ENCODE results near the gene DGAT2L6. TPM values are rescaled to one million over a fixed set of nuclear protein-coding genes. Genes with fewer than 3 reads are reported as not detected.

The DGAT2L6 gene
- total RNA-seq, 1 donor from 2014 or later: not detected

GRCh38 chrX:70132224-70132623 lies 45.1 kb upstream of the DGAT2L6 start:
- H3K4me3 Mint-ChIP-seq (ENCODE audit: unreplicated experiment): no peak overlapping the region
- Histone ChIP-seq H3K36me3 (ENCODE audit: insufficient read depth, low read length) (no peaks in the 10 kb centered on the region), H3K79me2 (ENCODE audit: insufficient read depth, low read length) (peaks cover 24% of the 10 kb centered on the region), H4K20me1 (ENCODE audit: insufficient read depth, low read length) (peaks cover 7% of the 10 kb centered on the region), H3K4me3 (ENCODE audit: insufficient read depth, low read depth, low read length) (no peak overlapping the region), H3K9ac (ENCODE audit: low read length) (no peak overlapping the region), H3K4me2 (ENCODE audit: low read length) (no peak overlapping the region), H3K9me3 (ENCODE audit: insufficient read depth, low read depth, low read length) (no peaks in the 10 kb centered on the region), H3K27ac (ENCODE audit: low read depth, low read length) (no peak overlapping the region), H3K27me3 (ENCODE audit: insufficient read depth, low read length) (no peaks in the 10 kb centered on the region), H3K4me1 (ENCODE audit: insufficient read depth, low read length) (peaks cover 11% of the 10 kb centered on the region), H2AFZ (ENCODE audit: low read depth, low read length) (no peak overlapping the region)
- no peak overlapping the region for H3K27ac Mint-ChIP-seq (ENCODE audit: unreplicated experiment)
- H3K36me3 Mint-ChIP-seq (ENCODE audit: low read depth, unreplicated experiment): no peaks in the 10 kb centered on the region
- no peak for TF ChIP-seq EZH2 (IDR thresholded peaks at IDR 0.05; ENCODE audit: insufficient read depth, low read length)
- no peak for TF ChIP-seq CTCF (IDR thresholded peaks at IDR 0.05; ENCODE audit: insufficient read depth, low read depth, low read length)
- no peaks in the 10 kb centered on the region for H3K9me3 Mint-ChIP-seq (ENCODE audit: unreplicated experiment)
- FAIRE-seq (no peak), DNase-seq (ENCODE audit: low read depth) (no peak)
- peaks cover 13% of the 10 kb centered on the region for H3K4me1 Mint-ChIP-seq (ENCODE audit: low read depth, unreplicated experiment)
- no peaks in the 10 kb centered on the region for H3K27me3 Mint-ChIP-seq (ENCODE audit: low read depth, unreplicated experiment)

- Mint-ChIP-seq H3K36me3 (ENCODE audit: low read depth, unreplicated experiment) (no peaks in the 10 kb centered on the region), H3K27me3 (ENCODE audit: low read depth, unreplicated experiment) (no peaks in the 10 kb centered on the region), H3K9me3 (ENCODE audit: unreplicated experiment) (no peaks in the 10 kb centered on the region), H3K27ac (ENCODE audit: unreplicated experiment) (peak overlapping the region; percentile 99), H3K4me1 (ENCODE audit: low read depth, unreplicated experiment) (peaks cover 13% of the 10 kb centered on the region), H3K4me3 (ENCODE audit: unreplicated experiment) (peak overlapping the region; percentile 98)
- H2AFZ ChIP-seq (ENCODE audit: low read depth, low read length): peak overlapping the region; percentile 93
- peak overlapping the region; percentile 98 for H3K4me2 ChIP-seq (ENCODE audit: low read length)
- peaks cover 8% of the 10 kb centered on the region for H4K20me1 ChIP-seq (ENCODE audit: insufficient read depth, low read length)
- TF ChIP-seq EZH2 (IDR thresholded peaks at IDR 0.05; ENCODE audit: insufficient read depth, low read length): no peak
- no peak for TF ChIP-seq CTCF (IDR thresholded peaks at IDR 0.05; ENCODE audit: insufficient read depth, low read depth, low read length)
- peak overlapping the region; percentile 94 for H3K4me3 ChIP-seq (ENCODE audit: insufficient read depth, low read depth, low read length)
- FAIRE-seq: no peak
- H3K27ac ChIP-seq (ENCODE audit: low read depth, low read length): no peak overlapping the region
- peaks cover 24% of the 10 kb centered on the region for H3K79me2 ChIP-seq (ENCODE audit: insufficient read depth, low read length)
- no peaks in the 10 kb centered on the region for H3K27me3 ChIP-seq (ENCODE audit: insufficient read depth, low read length)
- H3K4me1 ChIP-seq (ENCODE audit: insufficient read depth, low read length): peaks cover 11% of the 10 kb centered on the region
- no peaks in the 10 kb centered on the region for H3K9me3 ChIP-seq (ENCODE audit: insufficient read depth, low read depth, low read length)
- H3K36me3 ChIP-seq (ENCODE audit: insufficient read depth, low read length): no peaks in the 10 kb centered on the region
- H3K9ac ChIP-seq (ENCODE audit: low read length): peak overlapping the region; percentile 94
- DNase-seq (ENCODE audit: low read depth): no peak
Observed at GRCh38 chrX:70132877-70133302, 44.4 kb upstream of the DGAT2L6 start.

- H4K20me1 ChIP-seq (ENCODE audit: insufficient read depth, low read length): peaks cover 8% of the 10 kb centered on the region
- H3K36me3 Mint-ChIP-seq (ENCODE audit: low read depth, unreplicated experiment): no peaks in the 10 kb centered on the region
- peaks cover 24% of the 10 kb centered on the region for H3K79me2 ChIP-seq (ENCODE audit: insufficient read depth, low read length)
- H3K9ac ChIP-seq (ENCODE audit: low read length): peak within 1 kb of the TSS; percentile 94
- H2AFZ ChIP-seq (ENCODE audit: low read depth, low read length): peak within 1 kb of the TSS; percentile 93
- H3K36me3 ChIP-seq (ENCODE audit: insufficient read depth, low read length): no peaks in the 10 kb centered on the region
- H3K4me1 ChIP-seq (ENCODE audit: insufficient read depth, low read length): peaks cover 11% of the 10 kb centered on the region
- peaks cover 13% of the 10 kb centered on the region for H3K4me1 Mint-ChIP-seq (ENCODE audit: low read depth, unreplicated experiment)
- H3K27me3 Mint-ChIP-seq (ENCODE audit: low read depth, unreplicated experiment): no peaks in the 10 kb centered on the region
- peak within 1 kb of the TSS; percentile 98 for H3K4me3 Mint-ChIP-seq (ENCODE audit: unreplicated experiment)
- peak within 1 kb of the TSS; percentile 98 for H3K4me2 ChIP-seq (ENCODE audit: low read length)
- FAIRE-seq (no peak), DNase-seq (ENCODE audit: low read depth) (peak; percentile 72)
- H3K9me3 ChIP-seq (ENCODE audit: insufficient read depth, low read depth, low read length): no peaks in the 10 kb centered on the region
- H3K27me3 ChIP-seq (ENCODE audit: insufficient read depth, low read length): no peaks in the 10 kb centered on the region
- H3K4me3 ChIP-seq (ENCODE audit: insufficient read depth, low read depth, low read length): peak within 1 kb of the TSS; percentile 94
- H3K27ac ChIP-seq (ENCODE audit: low read depth, low read length): peak within 1 kb of the TSS; percentile 89
- TF ChIP-seq CTCF (IDR thresholded peaks at IDR 0.05; ENCODE audit: insufficient read depth, low read depth, low read length) (peak; percentile 40), EZH2 (IDR thresholded peaks at IDR 0.05; ENCODE audit: insufficient read depth, low read length) (no peak)
- no peaks in the 10 kb centered on the region for H3K9me3 Mint-ChIP-seq (ENCODE audit: unreplicated experiment)
- H3K27ac Mint-ChIP-seq (ENCODE audit: unreplicated experiment): peak within 1 kb of the TSS; percentile 99
Observed at GRCh38 chrX:70133303-70134115, 43.8 kb upstream of the DGAT2L6 start, which contains the start of gene IGBP1. IGBP1 (plus strand) TSS chrX:70133447; CDS start chrX:70133948, 501 bp downstream.

All from astrocyte (in vitro differentiated cells and primary cell).